Nephron (organoid): ENCODE measurements around the gene LRCH1.

Experiments used
- H3K27ac Mint-ChIP-seq, 3 experiments: 2 replicates each; pipeline ENCODE4 v1.8.0; 2020; ENCODE audit warnings: mixed read lengths in 3 of 3, mild to moderate bottlenecking in 2 of 3, moderate library complexity in 1 of 3
- H3K27me3 Mint-ChIP-seq: 2 replicates; pipeline ENCODE4 v1.8.0; 2021; ENCODE audit warnings: low read depth, mild to moderate bottlenecking, moderate library complexity, mixed read lengths
- H3K36me3 Mint-ChIP-seq: 2 replicates; pipeline ENCODE4 v1.8.0; 2020; ENCODE audit warnings: low read depth, mixed read lengths
- H3K4me1 Mint-ChIP-seq: 2 replicates; pipeline ENCODE4 v1.8.0; 2020; ENCODE audit warnings: mixed read lengths
- H3K4me3 Mint-ChIP-seq, 3 experiments: 2 replicates each; pipeline ENCODE4 v1.8.0; 2020; ENCODE audit warnings: mild to moderate bottlenecking in 3 of 3, mixed read lengths in 3 of 3, moderate library complexity in 2 of 3
- H3K9me3 Mint-ChIP-seq: 2 replicates; pipeline ENCODE4 v1.8.0; 2020; ENCODE audit warnings: mixed read lengths
- CTCF ChIP-seq, 3 experiments: fragments of 200-600 bp; sonication (generic); IDR thresholded peaks; one replicate each; pipeline ENCODE4 v1.5.0; 2021; ENCODE audit warnings: antibody characterized with exemption in 3 of 3; ENCODE audit not compliant: unreplicated experiment in 3 of 3

Gene LRCH1

GRCh38 chr13:46553521-46553885 is 533 bp downstream of the LRCH1 start:
- peaks cover 12% of the 10 kb centered on the region for H3K27me3 Mint-ChIP-seq
- peak overlapping the region in 2 of 3 experiments; percentile 37 to 93 for H3K27ac Mint-ChIP-seq
- H3K36me3 Mint-ChIP-seq: no peaks in the 10 kb centered on the region
- no peak for TF ChIP-seq CTCF (IDR thresholded peaks at IDR 0.05; ENCODE audit: unreplicated experiment in 3 of 3)
- peaks cover 42% of the 10 kb centered on the region for H3K4me1 Mint-ChIP-seq
- H3K4me3 Mint-ChIP-seq: peak overlapping the region; percentile 98 to 99 (median 99)
- no peaks in the 10 kb centered on the region for H3K9me3 Mint-ChIP-seq

GRCh38 chr13:46553886-46554858 is 1.2 kb downstream of the LRCH1 start:
- TF ChIP-seq CTCF (IDR thresholded peaks at IDR 0.05; ENCODE audit: unreplicated experiment in 3 of 3): peak in 1 of 3 experiments; percentile 27
- peaks cover 12% of the 10 kb centered on the region for H3K27me3 Mint-ChIP-seq
- peak overlapping the region; percentile 98 to 99 (median 99) for H3K4me3 Mint-ChIP-seq
- no peaks in the 10 kb centered on the region for H3K9me3 Mint-ChIP-seq
- peak overlapping the region; percentile 93 to 98 (median 98) for H3K27ac Mint-ChIP-seq
- H3K36me3 Mint-ChIP-seq: no peaks in the 10 kb centered on the region
- H3K4me1 Mint-ChIP-seq: peaks cover 47% of the 10 kb centered on the region

- H3K27ac Mint-ChIP-seq: peak overlapping the region; percentile 93 to 98 (median 98)
- no peaks in the 10 kb centered on the region for H3K9me3 Mint-ChIP-seq
- peaks cover 51% of the 10 kb centered on the region for H3K4me1 Mint-ChIP-seq
- TF ChIP-seq CTCF (IDR thresholded peaks at IDR 0.05; ENCODE audit: unreplicated experiment in 3 of 3): no peak
- H3K27me3 Mint-ChIP-seq: peaks cover 12% of the 10 kb centered on the region
- H3K4me3 Mint-ChIP-seq: peak overlapping the region; percentile 98 to 99 (median 99)
- no peaks in the 10 kb centered on the region for H3K36me3 Mint-ChIP-seq
Observed at GRCh38 chr13:46554951-46555350, 2.0 kb downstream of the LRCH1 start.

- Mint-ChIP-seq H3K4me1 (peaks cover 51% of the 10 kb centered on the region), H3K36me3 (no peaks in the 10 kb centered on the region), H3K4me3 (peak overlapping the region; percentile 98 to 99 (median 99)), H3K27ac (peak overlapping the region in 2 of 3 experiments; percentile 93 to 98), H3K9me3 (no peaks in the 10 kb centered on the region), H3K27me3 (peaks cover 12% of the 10 kb centered on the region)
- no peak for TF ChIP-seq CTCF (IDR thresholded peaks at IDR 0.05; ENCODE audit: unreplicated experiment in 3 of 3)
Observed at GRCh38 chr13:46555722-46556417, 2.9 kb downstream of the LRCH1 start.

GRCh38 chr13:46556418-46556779 is 3.4 kb downstream of the LRCH1 start:
- TF ChIP-seq CTCF (IDR thresholded peaks at IDR 0.05; ENCODE audit: unreplicated experiment in 3 of 3): no peak
- H3K27ac Mint-ChIP-seq: no peak overlapping the region
- no peak overlapping the region for H3K4me3 Mint-ChIP-seq
- no peaks in the 10 kb centered on the region for H3K36me3 Mint-ChIP-seq
- peaks cover 9% of the 10 kb centered on the region for H3K27me3 Mint-ChIP-seq
- no peaks in the 10 kb centered on the region for H3K9me3 Mint-ChIP-seq
- peaks cover 48% of the 10 kb centered on the region for H3K4me1 Mint-ChIP-seq
